ENCODE results near the gene EIF3B.
"Not testable (repeated sequence)": the region's sequence is repeated elsewhere in the genome, so short reads cannot be mapped to it uniquely, and the experiment has no call there.

EIF3B gene

DNA sequence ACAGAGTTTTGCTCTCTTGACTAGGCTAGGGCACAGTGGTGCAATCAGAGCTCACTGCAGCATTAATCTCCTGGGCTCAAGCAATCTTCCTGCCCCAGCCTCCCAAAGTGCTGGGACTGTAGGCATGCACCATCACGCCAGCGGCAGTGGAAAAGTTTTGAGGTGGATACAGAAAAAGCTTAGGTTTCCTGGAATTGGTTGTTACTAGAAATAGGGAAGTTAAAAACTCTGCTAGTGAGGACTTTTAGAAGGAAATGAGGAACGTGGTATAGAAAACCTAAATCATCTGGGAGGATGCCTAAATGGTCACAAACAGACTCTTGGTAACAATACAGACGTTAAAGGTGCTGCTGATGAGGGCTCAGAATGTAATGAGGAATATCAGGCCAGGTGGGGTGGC, 29.5 kb upstream of the EIF3B start:
- Histone ChIP-seq H3K36me3 (ENCODE audit: insufficient read depth) (no peaks in the 10 kb centered on the region), H3K4me1 (ENCODE audit: low read depth, poor library complexity, severe bottlenecking) (no peaks in the 10 kb centered on the region), H2AFZ (ENCODE audit: low read depth) (no peak overlapping the region), H3K27me3 (ENCODE audit: insufficient read depth, low read depth) (no peaks in the 10 kb centered on the region), H4K20me1 (ENCODE audit: insufficient read depth) (no peaks in the 10 kb centered on the region), H3K27ac (no peak overlapping the region), H3K4me3 (IDR thresholded peaks at IDR 0.05; ENCODE audit: insufficient read depth, low read depth, low read length) (no peak overlapping the region), H3K79me2 (ENCODE audit: insufficient read depth, low read depth) (no peaks in the 10 kb centered on the region), H3K9ac (no peak overlapping the region), H3K4me2 (no peak overlapping the region)
- TF ChIP-seq, protein P1, sequence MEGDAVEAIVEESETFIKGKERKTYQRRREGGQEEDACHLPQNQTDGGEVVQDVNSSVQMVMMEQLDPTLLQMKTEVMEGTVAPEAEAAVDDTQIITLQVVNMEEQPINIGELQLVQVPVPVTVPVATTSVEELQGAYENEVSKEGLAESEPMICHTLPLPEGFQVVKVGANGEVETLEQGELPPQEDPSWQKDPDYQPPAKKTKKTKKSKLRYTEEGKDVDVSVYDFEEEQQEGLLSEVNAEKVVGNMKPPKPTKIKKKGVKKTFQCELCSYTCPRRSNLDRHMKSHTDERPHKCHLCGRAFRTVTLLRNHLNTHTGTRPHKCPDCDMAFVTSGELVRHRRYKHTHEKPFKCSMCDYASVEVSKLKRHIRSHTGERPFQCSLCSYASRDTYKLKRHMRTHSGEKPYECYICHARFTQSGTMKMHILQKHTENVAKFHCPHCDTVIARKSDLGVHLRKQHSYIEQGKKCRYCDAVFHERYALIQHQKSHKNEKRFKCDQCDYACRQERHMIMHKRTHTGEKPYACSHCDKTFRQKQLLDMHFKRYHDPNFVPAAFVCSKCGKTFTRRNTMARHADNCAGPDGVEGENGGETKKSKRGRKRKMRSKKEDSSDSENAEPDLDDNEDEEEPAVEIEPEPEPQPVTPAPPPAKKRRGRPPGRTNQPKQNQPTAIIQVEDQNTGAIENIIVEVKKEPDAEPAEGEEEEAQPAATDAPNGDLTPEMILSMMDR (conservative IDR thresholded peaks at IDR 0.05; ENCODE audit: low read depth, low read length), result no peak

DNA sequence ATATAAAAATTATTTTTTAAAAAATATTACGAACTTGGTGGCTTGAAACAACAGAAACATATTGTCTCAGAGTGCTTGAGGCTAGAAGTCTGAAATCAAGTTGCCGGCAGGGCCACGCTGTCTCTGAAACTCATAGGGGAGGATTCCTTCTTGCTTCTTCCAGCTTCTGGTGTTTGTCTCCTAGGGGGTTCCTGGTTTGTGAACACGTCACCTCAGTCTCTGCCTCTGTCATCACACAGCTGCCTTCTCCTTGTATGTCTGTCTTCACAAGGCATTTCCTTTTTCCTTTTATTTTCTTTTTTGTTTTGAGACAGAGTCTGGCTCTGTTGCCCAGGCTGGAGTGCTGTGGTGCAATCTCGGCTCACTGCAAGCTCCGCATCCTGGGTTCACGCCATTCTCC, 27.7 kb upstream of the EIF3B start:
- no peaks in the 10 kb centered on the region for H3K79me2 ChIP-seq (ENCODE audit: insufficient read depth, low read depth)
- TF ChIP-seq, protein P1 (conservative IDR thresholded peaks at IDR 0.05; ENCODE audit: low read depth, low read length), result no peak
- H3K36me3 ChIP-seq (ENCODE audit: insufficient read depth), result no peaks in the 10 kb centered on the region
- no peak overlapping the region for H3K9ac ChIP-seq
- no peak overlapping the region for H3K4me2 ChIP-seq
- no peaks in the 10 kb centered on the region for H4K20me1 ChIP-seq (ENCODE audit: insufficient read depth)
- H3K27me3 ChIP-seq (ENCODE audit: insufficient read depth, low read depth), result no peaks in the 10 kb centered on the region
- no peak overlapping the region for H2AFZ ChIP-seq (ENCODE audit: low read depth)
- no peaks in the 10 kb centered on the region for H3K4me1 ChIP-seq (ENCODE audit: low read depth, poor library complexity, severe bottlenecking)
- H3K27ac ChIP-seq, result no peak overlapping the region
- H3K4me3 ChIP-seq (IDR thresholded peaks at IDR 0.05; ENCODE audit: insufficient read depth, low read depth, low read length), result no peak overlapping the region

DNA sequence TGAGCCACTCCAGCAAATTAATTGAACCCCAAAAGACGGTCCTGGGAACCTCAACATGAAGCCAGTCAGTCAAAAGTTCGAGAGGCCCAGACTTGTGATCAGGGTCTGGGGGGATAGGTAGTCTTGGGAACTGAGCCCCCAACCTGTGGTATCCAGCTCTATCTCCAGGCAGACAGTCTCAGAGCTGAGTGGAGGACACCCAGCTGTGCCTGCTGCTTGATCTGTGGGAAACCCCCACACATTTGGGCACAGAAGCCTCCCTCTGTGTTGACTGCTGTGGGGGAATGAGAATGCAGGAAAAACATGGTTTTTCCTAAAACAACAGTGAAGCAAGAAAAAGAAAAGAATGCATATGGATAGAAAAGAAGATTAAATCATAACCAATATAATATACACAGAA, 24.1 kb upstream of the EIF3B start:
- Histone ChIP-seq H3K79me2 (ENCODE audit: insufficient read depth, low read depth) (no peaks in the 10 kb centered on the region), H4K20me1 (ENCODE audit: insufficient read depth) (no peaks in the 10 kb centered on the region), H3K9ac (no peak overlapping the region), H3K36me3 (ENCODE audit: insufficient read depth) (no peaks in the 10 kb centered on the region), H3K27ac (no peak overlapping the region), H3K4me3 (IDR thresholded peaks at IDR 0.05; ENCODE audit: insufficient read depth, low read depth, low read length) (no peak overlapping the region), H3K4me1 (ENCODE audit: low read depth, poor library complexity, severe bottlenecking) (no peaks in the 10 kb centered on the region), H3K4me2 (no peak overlapping the region), H2AFZ (ENCODE audit: low read depth) (no peak overlapping the region), H3K27me3 (ENCODE audit: insufficient read depth, low read depth) (no peaks in the 10 kb centered on the region)
- TF ChIP-seq, protein P1 (conservative IDR thresholded peaks at IDR 0.05; ENCODE audit: low read depth, low read length), result no peak

DNA sequence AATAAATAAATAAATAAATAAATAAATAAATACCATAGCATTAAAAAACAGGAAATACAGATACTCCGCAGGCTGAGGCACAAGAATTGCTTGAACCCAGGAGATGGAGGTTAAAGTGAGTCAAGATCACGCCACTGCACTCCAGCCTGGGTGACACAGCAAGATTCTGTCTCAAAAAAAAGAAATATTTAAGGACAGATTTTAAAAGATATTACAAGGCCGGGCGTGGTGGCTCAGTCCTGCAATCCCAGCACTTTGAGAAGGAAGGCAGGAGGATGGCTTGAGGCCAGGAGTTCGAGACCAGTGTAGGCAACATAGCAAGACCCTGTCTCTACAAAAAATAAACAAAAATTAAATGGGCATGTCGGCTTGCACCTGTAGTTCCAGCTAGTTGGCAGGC, 22.9 kb upstream of the EIF3B start:
- Histone ChIP-seq H4K20me1 (ENCODE audit: insufficient read depth) (no peaks in the 10 kb centered on the region), H3K4me3 (IDR thresholded peaks at IDR 0.05; ENCODE audit: insufficient read depth, low read depth, low read length) (no peak overlapping the region), H3K36me3 (ENCODE audit: insufficient read depth) (no peaks in the 10 kb centered on the region), H3K27ac (no peak overlapping the region), H3K4me1 (ENCODE audit: low read depth, poor library complexity, severe bottlenecking) (no peaks in the 10 kb centered on the region), H2AFZ (ENCODE audit: low read depth) (no peak overlapping the region), H3K27me3 (ENCODE audit: insufficient read depth, low read depth) (no peaks in the 10 kb centered on the region), H3K4me2 (no peak overlapping the region), H3K79me2 (ENCODE audit: insufficient read depth, low read depth) (no peaks in the 10 kb centered on the region), H3K9ac (no peak overlapping the region)
- TF ChIP-seq, protein P1 (conservative IDR thresholded peaks at IDR 0.05; ENCODE audit: low read depth, low read length), result no peak

DNA sequence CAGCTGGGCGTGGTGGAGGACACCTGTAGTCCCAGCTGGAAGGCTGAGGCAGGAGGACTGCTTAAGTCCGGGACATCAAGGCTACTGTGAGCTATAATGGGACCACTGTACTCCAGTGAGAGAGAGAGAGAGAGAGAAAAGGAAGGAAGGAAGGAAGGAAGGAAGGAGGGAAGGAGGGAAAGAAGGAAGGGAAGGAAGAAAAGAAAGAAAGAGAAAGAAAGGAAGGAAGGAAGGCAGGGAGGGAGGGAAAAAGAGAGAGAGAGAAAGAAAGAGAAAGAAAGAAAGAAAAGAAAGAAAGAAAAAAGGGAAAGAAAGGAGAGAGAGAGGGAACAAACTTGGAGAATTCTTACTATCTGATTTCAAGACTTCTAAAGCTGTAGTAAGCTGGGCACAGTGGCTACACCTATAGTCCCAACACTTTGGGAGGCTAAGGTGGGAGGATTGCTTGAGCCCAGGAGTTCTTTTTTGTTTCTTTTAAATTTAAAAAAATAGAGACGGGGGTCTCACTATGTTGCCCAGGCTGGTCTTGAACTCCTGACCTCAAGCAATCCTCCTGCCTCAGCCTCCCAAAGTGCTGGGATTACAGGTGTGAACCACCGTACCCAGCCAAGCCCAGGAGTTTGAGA, 21.9 kb upstream of the EIF3B start:
- not testable (repeated sequence) for H3K4me2 ChIP-seq; H3K36me3 ChIP-seq (ENCODE audit: insufficient read depth); H3K9ac ChIP-seq; H2AFZ ChIP-seq (ENCODE audit: low read depth); H3K27ac ChIP-seq; H3K4me3 ChIP-seq (IDR thresholded peaks at IDR 0.05; ENCODE audit: insufficient read depth, low read depth, low read length); H3K4me1 ChIP-seq (ENCODE audit: low read depth, poor library complexity, severe bottlenecking); H3K27me3 ChIP-seq (ENCODE audit: insufficient read depth, low read depth); H4K20me1 ChIP-seq (ENCODE audit: insufficient read depth); H3K79me2 ChIP-seq (ENCODE audit: insufficient read depth, low read depth)

Data from KMS-11 (cell line).